HG02610 (cell line): ENCODE data around the gene PCK2.
"Not testable (repeated sequence)": the region's sequence is repeated elsewhere in the genome, so short reads cannot be mapped to it uniquely, and the experiment has no call there.

Experiments used
- ATAC-seq: cut with Tn5 transposase; IDR thresholded peaks from one replicate; pipeline ENCODE4 v1.9.1; 2021; ENCODE audit warnings: mild to moderate bottlenecking, moderate library complexity; ENCODE audit not compliant: unreplicated experiment

Gene PCK2

DNA sequence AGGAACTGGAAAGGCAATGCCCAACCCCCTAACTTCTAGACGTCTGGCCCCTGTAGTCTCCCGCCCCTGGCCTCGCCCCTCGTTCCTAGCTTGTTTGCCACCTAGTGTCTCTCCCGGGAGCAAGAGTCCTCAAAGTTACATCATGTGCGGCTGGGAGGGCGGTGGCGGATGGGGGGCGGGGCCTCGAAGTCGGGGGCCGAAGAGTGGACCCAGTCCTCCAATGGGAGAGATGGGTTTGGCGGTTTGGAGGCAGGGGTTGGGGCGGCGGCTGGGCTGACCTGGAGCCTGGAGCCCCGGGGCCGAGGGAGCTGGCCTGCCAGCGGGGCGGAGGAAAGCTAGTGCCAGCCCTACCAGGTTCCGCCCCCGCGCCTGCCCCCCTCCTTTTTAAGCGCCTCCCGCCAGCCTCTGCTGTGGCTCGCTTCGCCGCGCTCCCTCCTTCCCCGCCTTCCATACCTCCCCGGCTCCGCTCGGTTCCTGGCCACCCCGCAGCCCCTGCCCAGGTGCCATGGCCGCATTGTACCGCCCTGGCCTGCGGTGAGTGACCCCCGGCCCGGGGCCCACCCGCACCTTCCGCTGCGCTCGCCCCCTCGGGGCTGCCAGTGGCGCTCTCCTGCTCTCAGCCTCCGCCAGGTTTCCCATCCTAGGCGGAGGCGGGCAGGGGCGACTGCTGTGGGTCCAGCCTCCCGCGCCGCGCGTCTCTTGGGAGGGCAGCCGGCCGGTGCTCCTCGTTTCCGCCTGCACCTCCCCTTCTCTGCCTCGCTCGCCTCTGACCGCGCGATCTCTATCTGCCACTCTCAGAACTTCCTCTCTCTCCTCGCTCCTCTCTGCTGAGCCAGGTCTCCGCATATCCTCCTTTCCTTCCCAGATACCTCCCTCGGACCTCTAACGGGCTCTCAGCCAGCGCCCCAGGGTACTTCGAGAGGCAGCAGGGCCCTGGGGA lies at the start of gene PCK2:
TSS of gene PCK2 (plus strand) at position 411 of the 940 bp plus-strand sequence. CDS start at position 506, 95 bp downstream.
- ATAC-seq: peak; percentile 34

GRCh38 chr14:24049002-24049401 lies 45.1 kb upstream of the PCK2 start:
- not testable (repeated sequence) for ATAC-seq

DNA sequence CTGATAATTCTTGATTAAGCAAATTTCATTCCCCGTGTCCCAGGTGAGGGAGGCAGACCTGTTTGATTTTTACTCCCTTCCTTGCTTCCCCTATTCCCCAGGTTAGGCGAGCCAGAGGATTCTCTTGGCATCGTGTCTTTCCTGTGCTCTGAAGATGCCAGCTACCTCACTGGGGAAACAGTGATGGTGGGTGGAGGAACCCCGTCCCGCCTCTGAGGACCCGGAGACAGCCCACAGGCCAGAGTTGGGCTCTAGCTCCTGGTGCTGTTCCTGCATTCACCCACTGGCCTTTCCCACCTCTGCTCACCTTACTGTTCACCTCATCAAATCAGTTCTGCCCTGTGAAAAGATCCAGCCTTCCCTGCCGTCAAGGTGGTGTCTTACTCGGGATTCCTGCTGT lies 43.4 kb upstream of the PCK2 start:
- ATAC-seq: not testable (repeated sequence)

GRCh38 chr14:24051176-24051788 lies 42.8 kb upstream of the PCK2 start:
- no peak for ATAC-seq

DNA sequence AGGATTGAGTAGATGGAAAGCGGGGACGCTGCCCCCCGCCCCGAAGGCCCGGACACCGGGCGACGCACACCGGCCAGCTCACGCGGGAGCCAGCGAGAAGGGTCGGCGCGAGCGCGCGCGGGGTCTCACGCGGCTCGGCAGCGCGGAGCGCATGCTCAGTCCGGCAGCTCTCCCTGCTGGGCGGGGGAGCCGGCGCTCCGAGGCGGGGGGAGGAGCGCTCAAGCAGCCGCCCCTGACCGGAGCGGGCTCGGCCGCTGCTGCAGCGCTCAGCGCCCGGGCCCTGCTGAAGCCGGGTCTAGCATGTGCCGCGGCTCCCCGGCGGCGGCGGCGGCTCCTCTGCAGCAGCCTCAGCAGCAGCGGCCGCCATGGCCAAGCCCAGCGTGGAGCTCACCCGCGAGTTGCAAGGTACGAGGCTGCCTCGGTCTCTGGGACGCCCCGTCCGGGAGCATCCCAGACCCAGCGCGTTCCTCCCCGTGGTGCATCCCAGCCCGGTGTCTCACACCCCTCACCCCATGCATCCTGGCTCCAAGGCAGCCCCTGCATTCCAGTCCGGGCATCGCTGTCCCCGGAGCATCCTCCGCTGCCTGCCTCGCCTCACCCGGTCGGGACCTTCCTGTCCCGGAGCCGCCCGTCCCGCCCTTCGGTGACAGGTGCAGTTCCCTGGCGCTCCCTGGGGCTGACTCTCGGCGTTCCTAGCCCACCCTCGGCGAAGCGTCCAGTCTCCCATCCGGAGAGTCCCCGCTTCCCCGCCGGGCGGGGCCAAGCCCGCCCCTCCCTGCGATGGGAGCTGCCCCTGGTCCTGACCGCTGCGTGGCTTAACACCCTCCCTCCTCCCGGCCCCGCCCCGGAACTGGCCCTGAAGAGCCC lies 42.1 kb upstream of the PCK2 start, which contains the start of gene CARMIL3:
TSS of gene CARMIL3 (plus strand) at position 221 of the 867 bp plus-strand sequence. CDS start at position 366, 145 bp downstream.
- ATAC-seq: peak; percentile 80

DNA sequence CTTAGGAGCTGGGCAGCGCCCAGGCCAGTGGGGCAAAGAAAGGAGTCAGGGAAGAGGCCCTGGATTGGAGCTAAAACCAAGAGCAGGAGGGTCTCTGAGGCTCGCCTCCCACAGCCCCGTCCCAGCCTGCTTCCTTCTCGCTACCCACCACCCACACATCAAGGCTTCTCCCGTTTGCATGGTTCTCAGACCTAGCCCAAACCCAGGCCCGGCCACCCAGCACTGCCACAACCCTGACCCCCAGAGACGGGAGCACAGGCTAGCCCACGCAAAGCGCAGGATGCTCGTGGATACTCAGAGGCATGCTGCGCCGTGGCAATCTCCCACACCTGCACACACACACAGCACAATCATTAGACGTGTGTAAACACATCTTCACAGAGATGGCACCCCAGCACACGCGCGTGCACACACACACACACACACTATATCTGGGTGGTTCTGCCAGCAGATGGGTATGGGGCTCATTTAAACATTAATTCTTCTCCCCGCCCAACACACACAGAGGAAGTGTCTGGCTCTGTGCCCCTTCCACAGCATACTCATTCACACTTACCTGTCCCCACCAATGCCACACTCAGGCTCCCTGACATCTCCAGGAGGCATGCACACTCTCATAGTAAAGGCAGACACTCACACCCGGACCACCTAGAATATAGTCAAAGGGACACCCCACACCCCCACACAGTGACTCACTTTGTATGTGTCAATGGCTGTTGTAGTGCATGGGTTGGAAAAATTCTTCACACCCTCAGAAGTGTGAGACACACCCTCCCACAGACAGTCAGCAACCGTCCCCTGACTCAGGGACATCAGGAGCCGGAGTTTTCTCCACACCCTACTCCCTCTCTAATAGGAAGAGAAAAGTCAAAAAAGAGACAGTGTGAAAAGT lies 41.2 kb upstream of the PCK2 start:
- no peak for ATAC-seq

DNA sequence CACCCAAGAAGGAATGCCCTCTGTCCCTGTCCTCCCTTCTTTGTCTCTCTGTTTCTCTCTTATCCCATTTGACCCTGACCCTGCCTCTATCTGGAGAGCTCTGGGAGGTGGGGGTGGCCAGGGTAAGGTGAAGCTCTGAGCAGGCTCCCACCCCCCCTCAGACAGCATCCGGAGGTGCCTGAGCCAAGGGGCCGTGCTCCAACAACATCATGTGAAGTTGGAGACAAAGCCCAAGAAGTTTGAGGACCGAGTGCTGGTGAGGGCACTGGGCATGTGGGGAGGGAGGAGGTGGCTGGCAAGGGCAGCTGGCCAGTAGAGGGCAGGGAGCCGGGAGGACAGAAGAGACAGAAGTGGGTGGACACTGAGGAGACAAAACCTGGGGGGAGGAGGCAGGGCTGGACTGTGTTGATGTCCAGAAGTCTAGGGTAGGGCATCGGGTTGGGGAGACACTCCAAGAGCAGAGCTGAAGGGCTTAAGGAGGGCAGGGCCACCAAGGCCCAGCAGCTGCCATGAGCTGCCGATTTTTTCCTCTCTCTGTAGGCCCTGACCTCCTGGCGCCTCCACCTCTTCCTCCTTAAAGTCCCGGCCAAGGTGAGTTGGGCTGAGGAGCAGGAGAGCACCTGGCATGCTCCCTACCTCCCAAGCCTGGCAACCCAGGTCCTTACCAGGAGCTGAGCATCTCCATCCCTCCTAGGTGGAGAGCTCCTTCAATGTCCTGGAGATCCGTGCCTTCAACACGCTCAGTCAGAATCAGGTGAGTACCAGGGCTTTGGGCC lies 40.4 kb upstream of the PCK2 start:
- no peak for ATAC-seq

GRCh38 chr14:24054324-24054641 lies 39.8 kb upstream of the PCK2 start:
- no peak for ATAC-seq

DNA sequence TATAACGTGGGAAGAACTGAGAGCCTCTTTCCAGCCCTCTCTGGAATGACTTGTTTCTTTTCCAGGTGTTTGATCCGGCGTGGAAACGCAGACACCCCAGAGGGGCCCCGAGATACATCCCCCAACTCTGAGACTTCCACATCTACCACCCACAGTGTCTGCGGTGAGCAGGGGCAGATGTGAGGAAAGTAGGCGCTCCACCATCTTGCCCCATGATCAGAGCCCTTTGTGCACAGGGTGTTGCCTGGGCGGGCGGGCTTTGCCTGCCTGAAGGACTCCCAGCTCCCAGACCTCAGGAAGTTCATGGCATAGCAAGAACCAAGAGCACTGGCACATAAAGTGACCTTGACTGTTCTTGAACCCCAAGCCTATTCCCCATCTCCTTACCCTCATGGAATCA lies 39.5 kb upstream of the PCK2 start:
- no peak for ATAC-seq

DNA sequence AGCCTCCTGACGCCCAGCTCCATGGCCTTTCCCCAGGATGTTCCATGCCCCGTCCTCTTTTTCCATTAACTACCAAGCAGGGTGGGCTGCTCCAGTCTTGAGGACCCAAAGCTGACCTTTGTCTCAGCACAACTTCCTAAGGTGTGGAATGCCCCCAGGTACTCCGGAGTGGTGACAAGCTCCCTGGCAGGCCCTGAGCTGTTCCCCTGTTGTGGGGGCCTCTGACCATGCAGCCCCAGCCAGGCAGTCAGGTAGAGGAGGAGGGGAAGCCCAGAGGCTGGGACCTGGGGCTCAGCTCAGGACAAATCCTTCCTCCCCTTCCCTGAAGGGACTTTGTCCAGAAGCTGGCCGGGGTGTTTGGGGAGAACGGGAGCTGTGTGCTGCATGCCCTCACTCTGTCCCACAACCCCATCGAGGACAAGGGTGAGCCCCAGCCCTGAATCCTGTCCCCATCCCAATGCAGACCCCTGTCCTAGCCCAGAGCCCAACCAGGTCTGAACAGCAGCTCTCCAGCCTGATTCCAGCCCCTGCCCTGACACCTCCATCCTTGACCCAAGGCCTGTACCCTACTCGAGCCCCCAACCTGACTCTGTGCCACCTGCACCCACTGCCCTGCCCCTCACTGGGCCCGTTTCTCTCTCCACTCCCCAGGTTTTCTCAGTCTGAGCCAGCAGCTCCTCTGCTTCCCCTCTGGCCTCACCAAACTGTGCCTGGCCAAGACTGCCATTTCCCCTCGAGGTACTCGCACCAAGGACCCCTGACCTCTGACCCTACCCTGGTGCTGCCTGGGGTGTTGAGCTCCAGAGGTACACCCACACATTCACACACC lies 37.9 kb upstream of the PCK2 start:
- no peak for ATAC-seq

- no peak for ATAC-seq
Measured at GRCh38 chr14:24056800-24057184, 37.3 kb upstream of the PCK2 start.

DNA sequence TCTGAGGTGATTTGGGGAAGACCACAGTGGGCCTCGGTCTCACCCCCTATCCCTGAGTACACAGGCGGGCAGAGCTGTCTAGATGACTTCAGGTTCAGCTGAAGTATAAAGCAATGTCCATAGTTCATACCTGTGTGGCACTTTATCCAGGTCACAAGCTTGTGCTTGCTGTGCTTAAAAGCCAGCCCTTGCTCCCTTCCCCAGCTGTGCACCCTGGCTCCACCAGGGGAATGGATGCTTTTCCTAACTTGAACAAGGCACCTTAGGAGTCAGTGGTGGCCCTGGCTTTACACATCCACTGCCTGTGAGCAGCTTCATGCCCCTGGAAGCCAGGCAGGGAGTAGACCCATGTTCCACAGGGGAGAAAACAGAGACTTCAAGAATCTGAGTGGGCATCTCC lies 36.8 kb upstream of the PCK2 start:
- no peak for ATAC-seq

DNA sequence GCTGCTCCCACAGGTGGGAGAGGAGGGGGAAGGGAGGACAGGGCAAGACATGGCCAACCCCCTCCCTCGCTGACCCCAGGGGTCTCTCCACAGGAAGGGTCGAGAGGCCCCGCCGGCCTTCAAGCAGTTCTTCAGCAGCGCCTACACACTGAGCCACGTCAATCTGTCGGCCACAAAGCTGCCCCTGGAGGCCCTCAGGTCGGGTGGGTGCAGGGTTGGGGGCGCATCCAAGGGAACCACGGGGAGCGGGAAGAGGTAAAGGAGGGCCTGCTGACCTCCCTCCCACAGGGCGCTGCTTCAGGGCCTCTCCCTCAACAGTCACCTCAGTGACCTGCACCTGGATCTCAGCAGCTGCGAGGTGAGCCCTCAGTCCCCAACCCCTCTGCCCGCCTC lies 36.2 kb upstream of the PCK2 start:
- ATAC-seq: no peak

GRCh38 chr14:24058260-24058950 lies 35.7 kb upstream of the PCK2 start:
- ATAC-seq: peak; percentile 48

DNA sequence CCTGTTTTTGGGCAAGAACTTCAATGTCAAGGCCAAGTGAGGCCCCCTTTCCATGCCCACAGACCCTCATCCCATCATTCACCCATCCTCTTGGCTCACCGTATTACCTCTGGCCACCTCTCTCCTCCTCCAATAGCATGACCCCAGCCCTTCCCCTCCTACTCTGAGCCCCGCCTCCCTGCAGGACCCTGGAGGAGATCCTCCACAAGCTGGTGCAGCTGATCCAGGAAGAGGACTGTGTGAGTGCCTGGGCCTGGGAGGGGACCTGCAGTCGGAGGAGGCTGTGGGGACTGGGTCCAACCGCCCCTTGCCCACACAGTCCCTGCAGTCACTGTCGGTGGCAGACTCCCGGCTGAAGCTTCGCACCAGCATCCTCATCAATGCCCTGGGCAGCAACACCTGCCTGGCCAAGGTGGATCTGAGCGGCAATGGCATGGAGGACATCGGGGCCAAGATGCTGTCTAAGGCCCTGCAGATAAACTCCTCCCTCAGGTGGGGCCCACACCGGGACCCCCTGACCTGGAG lies 35.1 kb upstream of the PCK2 start:
- no peak for ATAC-seq

- ATAC-seq: no peak
Measured at GRCh38 chr14:24059841-24060388, 34.2 kb upstream of the PCK2 start.

DNA sequence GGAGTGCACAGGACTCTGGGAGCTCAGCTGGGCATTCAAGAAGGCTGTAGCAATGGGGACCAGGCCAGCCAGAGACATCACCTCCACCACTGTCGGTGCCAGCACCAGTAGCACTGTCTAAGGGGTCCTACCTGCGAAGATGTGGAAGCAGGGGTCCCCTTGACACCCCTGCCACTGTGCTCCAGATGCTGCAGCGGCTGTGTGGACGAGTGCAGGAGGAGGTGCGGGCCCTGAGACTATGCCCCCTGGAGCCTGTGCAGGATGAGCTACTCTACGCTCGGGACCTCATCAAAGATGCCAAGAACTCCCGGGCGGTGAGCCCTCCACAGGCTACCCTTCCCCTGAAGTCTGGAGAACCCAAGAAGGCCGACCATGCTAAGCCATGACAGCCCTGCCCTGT lies 33.7 kb upstream of the PCK2 start:
- no peak for ATAC-seq
